Globus pallidus (tissue), 1 donor: ENCODE measurements around the gene APOB.

Experiments used
- DNase-seq: peaks from one replicate; pipeline ENCODE4 v3.0.0-alpha.2; 2015; ENCODE audit warnings: low spot score

Gene APOB

DNA sequence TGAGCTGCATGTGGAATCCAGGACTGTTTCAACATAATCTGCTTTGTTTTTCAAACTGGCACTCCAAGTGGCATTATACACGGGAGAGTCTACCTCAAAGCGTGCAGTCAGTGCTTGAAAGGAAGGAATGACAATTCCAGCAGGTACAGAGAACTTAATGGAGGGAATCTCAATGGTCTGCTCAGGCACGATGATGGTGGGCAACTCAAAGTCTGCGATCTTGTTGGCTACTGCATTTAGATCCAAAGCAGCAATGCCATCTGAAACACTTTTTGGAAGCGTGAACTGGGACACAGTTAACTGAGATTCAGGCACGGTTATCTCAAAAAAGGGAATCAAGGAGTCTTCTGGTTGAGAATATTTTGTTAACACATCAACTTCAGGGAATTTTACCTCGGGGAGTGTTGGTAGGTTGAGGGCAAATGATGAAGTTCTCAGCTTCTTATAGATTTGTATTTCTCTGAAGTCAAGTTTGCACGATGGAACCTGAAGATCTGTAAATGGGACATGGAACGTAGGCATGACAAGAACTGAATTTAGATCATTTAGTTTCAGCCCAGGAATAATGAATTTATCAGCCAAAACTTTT lies 38.7 kb downstream of the APOB start:
- no peak for DNase-seq

DNA sequence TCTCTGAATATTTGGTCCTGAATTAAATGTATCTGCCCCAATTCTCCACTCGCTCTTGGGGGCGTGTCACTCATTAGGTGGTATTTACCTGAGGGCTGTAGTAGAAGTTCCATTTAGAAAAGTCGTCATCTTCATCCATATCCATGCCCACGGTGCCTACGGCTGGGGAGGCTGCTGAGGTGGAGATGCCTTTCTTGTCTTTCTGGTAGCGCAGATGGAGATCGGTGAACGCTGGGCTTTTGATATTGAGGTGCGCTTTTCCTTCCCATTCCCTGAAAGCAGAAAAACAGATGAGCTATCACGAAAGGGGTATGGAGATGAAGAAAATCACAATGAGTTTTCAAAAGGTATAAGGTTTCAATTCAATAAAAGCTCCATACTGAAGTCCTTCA lies 39.7 kb downstream of the APOB start:
- no peak for DNase-seq

DNA sequence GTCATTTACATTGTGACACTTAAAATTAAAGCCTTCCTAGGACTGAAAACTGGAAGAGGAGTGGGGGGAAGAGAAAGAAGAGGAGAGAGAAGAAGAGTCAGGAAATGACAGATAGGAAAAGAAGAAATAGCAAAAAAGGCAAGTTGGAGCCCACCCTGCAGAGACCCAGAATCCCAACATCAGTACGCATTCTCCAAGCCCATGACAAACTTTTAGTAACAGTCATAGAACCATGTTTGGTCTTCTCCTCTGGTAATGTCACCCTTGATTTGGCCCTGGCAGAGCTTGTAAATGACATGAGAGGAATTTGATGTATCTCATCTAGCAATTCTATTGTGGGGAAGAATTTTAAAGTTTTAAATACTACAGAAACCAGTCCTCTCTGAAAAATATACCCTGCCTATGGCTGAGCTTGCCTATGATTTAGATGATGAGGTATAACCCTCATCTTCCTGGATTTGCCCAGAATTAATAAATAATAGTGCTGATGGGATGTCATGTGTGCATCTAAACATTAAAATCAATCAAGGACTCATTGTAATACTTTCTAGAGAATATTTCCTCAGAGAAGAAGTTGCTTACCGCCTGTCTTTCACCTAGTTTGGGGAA lies 40.2 kb downstream of the APOB start:
- DNase-seq, result no peak

DNA sequence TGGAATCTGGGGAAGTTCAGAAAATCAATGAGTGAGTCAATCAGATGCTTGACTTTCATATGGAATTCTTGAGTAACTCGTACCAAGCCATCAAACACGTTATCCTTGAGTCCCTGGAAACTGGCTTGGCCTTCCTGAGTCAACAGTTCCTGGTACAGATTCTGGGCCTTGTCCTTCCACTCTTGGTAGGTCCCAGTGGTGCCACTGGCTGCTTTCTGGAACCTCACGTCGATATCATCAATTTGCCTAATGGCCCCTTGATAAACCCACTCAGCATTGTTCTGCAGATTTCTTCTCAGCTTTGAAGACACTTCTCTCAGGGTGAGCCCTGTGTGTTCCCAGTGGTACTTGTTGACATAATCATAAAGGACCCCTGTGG lies 41.1 kb downstream of the APOB start:
- no peak for DNase-seq

DNA sequence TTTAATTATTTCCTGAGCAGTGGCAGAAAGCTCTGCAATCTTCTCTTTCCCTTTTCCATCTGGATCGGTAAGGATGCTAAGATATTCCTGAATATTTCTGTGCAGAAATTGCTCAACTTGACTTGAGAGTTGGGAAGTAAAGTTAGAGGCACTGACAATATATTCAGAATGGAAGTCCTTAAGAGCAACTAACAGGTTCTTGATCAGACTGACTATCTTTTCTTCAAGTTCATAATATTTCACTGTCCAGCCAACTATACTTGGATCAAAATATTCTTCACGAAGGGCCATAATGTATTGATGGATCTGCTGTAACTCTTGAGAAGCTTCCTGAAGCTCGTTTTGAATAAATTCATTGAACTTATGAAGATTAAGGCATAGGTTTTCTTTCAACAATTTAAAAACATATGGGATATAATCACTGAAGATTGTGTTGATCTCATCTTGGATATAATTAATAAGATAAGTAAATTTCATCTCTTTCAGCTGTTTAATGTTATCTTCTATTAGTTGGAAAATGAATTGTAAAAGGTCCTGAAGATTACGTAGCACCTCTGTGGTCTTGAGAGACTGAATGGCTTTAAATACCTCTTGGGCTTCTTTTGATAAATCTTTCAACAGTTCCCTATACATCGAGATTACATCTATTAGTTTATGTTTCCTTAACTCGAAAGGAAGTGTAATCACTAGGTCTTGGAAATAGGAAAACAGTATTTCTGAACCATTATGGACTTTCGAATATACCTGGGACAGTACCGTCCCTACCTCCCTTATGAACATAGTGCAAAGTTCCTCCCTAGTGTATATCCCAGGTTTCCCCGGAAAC lies 41.7 kb downstream of the APOB start:
- no peak for DNase-seq

DNA sequence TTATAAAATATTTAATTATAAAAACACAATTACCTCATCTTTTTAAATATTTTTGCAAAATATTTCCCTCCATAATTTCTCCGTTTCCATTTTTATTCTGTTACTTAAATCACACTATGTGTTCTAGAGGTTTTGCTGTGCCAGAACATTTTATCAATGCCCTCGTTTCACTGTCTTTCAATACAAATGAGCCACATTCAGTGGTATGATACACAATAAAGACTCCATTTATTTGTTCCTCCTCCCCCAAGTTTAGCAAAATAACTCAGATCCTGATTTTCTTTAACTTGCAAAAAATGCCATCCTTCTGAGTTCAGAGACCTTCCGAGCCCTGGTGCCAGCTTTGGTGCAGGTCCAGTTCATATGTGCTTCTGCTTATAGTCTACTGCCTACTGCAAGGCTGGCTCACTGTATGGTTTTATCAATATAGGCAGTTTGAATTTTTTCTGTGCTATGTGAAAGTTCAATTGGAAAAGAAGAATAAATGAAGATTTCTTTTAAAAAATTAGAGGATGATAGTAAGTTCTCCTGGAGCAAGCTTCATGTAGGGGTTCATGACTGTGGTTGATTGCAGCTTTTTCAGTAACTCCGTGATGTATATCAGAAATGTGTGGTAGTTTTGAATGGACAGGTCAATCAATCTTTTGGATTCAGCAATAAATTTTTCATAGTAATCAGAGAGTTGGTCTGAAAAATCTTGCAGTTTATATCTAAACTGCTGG lies 42.5 kb downstream of the APOB start:
- DNase-seq, result no peak

DNA sequence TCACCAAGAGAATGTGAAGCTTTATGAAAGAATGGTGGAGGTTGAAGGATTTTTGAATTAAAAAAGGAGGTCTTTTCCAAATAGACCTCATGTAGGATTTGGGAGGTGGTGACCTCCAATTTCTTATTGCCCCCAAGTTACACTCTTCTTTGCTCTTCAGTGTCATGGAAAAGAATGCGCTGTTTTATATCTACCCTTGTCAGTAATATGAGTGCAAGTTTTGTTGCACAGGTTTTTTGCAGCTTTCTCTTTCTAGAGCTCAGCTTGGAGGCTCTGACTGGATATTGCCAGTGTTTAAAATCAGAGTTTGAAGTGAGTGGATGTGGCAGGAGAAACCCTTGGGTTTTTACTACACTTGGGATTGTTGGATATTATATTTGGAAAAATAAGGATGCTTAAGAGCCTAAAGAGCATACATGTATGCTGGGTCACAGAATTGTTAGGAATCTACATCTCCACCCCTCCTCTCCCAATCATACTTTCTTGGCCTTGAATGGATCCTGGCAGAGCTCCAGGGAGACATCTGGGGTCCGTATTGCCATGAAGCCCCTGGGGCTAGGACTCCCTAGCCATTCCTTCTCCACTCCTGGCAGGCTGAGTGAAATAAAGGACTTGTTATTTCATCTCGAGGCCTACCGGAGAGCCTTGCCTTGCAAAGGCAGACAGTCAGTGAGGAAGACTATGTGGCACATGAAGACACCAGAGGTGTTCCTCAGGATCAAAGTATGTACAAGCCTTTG lies 43.8 kb downstream of the APOB start:
- DNase-seq, result no peak

DNA sequence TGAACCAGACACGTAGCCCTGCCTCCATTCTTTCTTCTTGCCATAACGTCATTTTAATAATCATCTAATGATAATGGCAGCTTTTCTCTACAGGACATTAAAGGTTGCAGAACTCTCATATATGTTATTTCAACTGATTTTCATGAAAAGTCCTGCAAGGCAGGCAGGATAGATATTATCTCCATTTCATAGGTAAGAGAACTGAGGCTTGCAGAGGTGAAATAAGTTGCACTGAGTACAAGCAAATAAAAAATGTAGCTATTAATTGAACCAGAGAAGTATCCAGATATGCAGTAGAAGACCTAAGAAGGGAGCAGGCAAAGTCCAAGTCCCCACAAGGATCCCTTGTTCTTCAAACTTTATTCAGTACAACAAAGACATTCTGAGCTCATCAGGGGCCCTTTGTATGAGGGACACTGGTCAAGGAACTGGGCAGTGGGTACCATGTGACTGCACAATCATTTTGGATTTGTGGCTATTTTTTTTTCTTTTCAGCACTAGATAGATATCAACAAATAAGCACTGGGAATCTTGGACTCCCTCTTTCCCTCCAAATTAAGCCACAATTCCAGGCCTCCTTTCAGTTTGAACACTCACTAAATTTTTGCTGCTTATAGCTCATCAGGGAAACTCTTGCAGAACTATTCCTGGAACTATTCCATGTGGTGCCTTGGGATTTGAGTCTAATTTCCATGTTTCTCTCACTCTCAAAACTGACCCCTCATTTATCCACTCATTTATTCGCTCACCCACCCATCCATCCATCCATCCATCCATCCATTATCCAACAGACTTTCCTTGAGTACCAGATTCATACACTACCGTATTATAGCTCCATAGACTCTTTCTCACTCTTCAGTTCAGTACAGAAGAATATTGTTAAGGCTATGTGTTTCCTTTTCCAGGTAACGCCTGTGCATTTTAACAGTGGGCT lies 44.6 kb downstream of the APOB start:
- no peak for DNase-seq

DNA sequence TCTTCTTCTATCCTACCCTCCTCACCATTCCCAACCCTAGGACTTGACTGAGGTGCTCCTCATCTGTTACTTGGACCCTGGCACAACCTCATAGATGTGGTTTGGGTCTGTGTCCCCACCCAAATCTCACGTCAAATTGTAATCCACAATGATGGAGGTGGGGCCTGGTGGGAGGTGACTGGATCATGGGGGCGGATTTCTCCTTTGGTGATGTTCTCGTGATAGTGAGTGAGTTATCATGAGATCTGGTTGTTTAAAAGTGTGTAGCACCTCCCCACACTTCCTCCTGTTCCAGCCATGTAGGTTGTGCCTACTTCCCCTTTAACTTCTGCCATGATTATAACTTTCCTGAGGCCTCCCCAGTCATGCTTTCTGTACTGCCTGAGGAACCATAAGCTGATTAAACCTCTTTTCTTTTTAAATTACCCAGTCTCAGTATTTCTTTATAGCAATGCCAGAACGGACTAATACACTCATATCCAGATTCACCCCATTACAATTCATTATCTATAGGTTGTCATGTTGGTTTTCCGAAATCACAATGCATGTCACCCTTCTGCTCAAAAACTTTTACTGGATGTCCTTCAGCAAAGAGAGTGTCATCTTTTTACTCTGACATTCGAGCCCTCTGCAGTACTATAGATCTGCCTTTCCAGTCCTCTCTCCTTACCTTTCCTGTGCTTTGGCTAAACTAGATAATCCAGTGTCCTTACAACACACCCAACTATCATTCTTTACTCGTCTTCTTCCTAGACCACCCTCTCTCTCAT lies 45.7 kb downstream of the APOB start:
- DNase-seq, result no peak

DNA sequence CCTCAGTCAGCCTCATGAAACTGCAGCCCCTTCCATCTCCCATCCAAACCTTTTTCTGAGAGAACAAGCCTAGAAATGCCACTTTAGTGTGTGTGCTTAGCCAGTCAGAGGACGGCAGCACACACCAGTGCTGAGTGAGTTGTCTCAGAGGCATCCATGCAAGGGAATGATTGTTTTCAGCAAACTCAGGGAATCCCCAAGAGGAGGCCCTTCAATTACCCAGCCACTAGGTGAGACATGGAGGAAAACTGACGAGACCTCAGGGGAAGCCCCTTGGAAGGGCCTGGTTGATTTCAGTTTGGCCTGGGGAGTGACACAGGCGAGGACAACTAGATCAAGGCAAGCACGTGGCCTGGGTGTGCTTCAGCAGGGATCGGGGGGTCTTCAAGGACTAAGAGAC lies 49.7 kb downstream of the APOB start:
- DNase-seq, result no peak

DNA sequence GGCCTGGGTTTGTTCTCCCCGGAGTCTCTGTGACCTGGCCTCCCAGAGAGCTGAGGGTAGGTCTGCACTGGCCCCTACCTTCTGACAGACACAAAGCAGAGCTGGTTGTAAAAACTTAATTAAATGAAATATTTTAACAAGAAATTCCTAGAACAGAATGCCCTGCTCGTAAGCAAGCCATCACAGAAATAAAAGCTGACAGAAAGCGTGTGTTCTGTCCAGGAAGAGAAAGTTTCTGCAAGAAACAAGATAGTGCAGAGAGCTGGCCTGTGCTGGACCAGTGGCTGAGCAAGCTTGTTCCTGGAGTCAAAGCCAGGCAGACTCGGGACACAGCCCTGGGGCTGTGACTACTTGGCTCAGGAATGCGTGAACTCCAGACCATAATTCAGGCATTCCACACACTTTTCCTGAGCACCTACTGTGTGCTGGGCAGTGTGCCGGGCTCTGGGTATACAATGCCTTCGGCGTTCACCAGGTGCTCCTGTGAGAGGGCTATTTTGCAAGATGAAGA lies 51.6 kb downstream of the APOB start:
- DNase-seq, result no peak

DNA sequence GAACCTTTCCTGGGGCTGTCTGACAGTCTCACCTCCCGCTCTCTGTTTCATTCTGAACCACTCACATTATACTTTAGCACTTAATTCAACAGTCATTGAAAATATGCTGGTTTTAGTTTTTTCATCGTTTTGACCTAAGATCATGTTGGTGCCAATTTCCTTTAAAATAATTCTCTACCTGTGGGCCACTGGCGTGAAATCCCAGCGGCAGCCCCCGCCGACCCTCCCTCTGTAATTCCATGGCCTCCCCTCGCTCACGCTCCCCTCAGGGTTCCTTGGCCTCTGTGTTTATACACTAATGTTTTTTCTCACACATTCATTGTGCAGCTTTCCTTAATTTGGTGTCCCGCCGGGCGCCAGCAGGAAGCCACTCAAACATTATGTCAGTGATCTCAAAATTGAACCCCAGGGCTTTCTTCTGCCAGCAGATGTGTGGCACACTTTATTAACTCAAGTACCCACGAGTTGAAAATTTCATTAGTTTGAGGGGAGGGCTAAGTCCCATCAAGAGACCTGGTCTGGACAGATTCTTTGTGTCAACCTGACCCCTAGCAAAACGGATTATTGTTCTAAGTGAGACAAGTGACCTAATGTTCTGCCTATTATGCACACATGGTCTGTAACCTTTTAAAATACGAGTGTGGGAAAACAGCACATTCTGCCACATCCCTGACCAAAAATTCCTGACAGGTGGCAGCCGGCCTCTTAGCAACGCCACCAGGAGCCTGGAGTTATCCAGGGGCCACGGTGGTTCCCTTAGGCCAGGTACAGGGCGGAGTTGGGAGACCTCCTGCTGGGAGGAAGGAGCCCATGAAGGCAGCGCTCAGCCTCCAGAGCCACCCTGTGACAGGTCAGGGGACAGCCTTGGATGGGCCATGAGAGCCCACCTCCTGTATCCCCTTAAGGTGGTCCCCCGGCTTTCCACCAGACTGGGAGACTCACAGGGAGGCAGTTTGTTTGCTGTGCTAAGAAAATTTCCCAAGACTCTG lies 53.1 kb downstream of the APOB start:
- DNase-seq, result no peak

DNA sequence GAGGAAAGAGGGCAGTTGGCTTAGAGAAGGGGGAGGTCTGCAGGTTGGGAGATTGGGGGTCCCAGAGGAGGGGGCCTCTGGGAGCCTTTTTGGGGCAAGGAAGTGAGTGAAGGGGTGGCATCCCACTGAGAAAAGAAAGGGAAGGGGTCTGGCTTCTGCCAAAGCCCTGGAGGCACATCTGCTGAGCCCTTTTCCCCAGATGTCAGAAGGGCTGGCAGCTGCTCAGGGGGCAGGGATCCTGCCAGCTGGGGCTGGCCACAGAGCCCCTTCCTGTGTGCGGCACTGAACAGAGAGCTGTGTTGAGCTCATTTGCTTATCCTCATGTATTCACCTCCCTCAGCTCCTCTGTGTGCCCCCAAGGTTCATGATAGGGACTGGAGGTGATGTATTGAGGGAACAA lies 54.5 kb downstream of the APOB start:
- no peak for DNase-seq

DNA sequence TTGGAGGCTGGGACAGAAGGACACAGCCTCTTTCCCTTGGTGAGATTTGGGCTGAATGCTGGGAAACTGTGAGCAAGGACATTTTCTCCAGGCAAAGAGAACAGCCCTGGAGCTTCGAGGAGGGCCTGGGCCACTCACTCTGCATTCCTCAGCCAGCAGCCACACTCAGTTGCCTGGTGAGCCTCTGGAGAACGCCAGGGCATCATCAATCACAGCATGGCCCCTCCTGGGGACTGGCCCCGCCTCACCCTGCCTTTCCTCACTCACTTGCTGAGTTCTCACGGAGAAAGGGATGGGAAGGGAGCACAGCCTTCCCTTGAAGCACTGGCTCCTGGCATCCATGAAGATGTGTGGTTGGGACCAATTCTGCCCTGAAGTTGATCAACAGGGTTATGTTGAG lies 55.0 kb downstream of the APOB start:
- no peak for DNase-seq

DNA sequence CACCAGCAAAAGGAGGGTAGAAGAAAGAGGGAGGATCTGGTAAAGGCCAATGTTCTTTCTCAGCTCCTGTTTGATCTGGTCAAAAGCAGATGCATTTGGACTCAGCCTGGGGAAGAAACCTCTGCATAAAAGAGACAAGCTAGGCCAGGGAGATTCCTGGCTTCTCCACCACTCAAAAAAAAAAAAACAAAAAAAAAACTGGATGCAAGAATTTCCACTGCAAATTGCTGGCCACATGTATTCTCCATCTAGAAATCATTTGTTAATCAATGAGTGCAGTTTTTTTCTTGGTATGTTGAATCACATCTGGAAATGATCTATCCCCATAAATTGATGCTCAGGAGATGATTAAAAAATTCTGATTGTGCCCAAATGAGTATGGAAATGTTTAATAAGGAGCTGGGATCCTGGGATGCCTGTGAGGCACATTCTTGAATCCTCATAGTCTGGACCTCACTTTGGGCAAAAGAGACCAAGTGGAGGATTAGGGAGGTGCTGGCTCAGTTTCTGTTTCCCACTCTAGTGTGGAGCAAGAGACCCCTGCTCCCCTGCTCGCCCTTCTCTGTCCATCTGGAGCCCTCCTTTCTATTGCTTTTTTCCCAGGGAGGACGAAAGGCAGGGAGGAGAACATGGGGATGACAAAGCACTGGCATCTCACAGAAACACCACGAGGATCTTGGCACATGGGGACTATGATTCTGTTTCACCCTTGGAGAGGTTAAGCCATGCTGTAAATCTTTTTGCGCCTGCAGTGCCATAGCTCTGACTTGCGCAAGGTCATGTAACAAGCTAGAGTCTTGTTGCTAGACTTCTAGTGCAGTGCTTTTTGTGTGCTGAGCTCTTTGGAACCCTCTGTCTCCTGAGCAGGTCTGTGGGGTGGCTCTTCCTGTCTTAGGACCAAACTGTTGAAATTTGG lies 57.6 kb downstream of the APOB start:
- no peak for DNase-seq

DNA sequence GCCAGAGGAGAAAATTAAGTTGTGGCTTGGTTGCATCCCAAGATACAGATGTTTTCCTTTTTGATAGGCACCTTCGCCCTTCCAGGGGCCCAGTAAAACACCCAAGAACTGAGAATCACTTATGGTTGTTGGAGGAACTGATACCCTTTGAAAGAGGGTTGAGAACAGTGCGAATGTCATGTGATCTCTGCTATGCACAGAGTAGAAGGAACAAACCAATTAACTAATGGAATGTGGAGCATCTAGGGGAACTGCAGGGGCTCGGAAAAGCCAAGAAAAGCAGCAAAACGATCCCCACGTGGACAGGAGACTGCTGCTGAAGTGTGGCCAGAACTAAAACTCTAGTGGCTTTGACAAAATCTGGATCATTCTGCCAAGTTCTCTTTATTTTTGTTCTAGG lies 58.8 kb downstream of the APOB start:
- DNase-seq, result no peak

DNA sequence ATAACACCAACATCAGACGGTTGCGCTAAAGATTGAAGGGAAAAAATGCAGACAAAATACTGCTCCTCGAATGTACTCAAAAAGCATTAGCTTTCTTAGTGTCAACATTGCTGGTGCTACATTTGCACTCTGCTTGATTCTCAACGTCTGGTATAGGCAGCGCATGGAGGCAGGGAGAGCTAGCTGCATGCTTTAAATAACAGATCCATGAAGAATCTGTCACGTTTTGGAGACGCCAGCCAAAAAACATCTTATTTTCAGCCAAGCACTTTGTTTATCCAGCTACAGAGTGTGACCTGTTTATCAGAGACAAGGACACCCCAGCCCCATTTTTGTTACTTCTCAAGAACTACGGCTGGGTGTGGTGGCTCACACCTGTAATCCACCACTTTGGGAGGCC lies 59.5 kb downstream of the APOB start:
- no peak for DNase-seq

DNA sequence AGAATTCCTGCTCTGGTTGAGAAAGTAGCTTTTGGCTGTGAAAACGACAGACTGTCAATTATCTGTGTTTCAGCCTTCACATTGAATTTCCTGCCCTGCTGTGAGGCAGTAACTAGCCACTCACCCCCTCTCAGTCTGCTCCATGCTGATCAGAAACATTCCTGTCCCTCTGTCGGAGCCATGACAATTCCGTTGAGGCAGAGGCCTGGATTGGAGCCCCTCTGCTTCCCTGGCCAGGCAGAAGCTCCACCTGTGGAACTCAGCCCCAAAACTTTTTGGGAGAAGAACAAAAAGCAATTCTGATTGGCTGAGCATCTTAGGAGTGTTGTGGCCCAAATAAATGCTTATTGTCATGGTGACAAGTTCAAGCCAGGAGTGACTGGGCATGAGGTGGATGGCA lies 60.0 kb downstream of the APOB start:
- no peak for DNase-seq
